Liver (tissue), 9 donors: Measurements from ENCODE around the gene NME8. TPM values are rescaled to one million over a fixed set of nuclear protein-coding genes. Genes with fewer than 3 reads are reported as not detected.

Experiments
- DNase-seq: peaks from one replicate; pipeline ENCODE4 v3.0.0-alpha.2; 2017; ENCODE audit warnings: low spot score
- H3K27ac ChIP-seq, 2 donors: one replicate each; pipeline ENCODE4 v1.7.0; 2013; ENCODE audit warnings: inconsistent platforms in 2 of 2, low read length in 2 of 2, control low read depth in 1 of 2, low read depth in 1 of 2, mild to moderate bottlenecking in 1 of 2
- H3K27me3 ChIP-seq, 4 donors: one replicate each; pipeline versions ENCODE4 v1.6.1 to v1.7.0; 2013; ENCODE audit warnings: low read length in 3 of 4, inconsistent platforms in 1 of 4, mild to moderate bottlenecking in 1 of 4, moderate library complexity in 1 of 4; ENCODE audit not compliant: control insufficient read depth in 4 of 4, insufficient read depth in 4 of 4
- H3K36me3 ChIP-seq, 4 donors: one replicate each; pipeline versions ENCODE4 v1.6.1 to v1.7.0; 2013; ENCODE audit warnings: low read length in 3 of 4, mild to moderate bottlenecking in 3 of 4, low read depth in 1 of 4, moderate library complexity in 1 of 4; ENCODE audit not compliant: control insufficient read depth in 4 of 4, insufficient read depth in 3 of 4
- H3K4me1 ChIP-seq, 4 donors: one replicate each; pipeline versions ENCODE4 v1.6.1 to v1.7.0; 2013; ENCODE audit warnings: low read length in 3 of 4, mild to moderate bottlenecking in 3 of 4, moderate library complexity in 1 of 4; ENCODE audit not compliant: control insufficient read depth in 4 of 4, insufficient read depth in 4 of 4
- H3K4me3 ChIP-seq, 3 donors: one replicate each; pipeline versions ENCODE4 v1.6.1 to v1.7.0; 2013; ENCODE audit warnings: low read length in 3 of 3, control low read depth in 1 of 3, low read depth in 1 of 3, mild to moderate bottlenecking in 1 of 3
- H3K9ac ChIP-seq, 2 donors: one replicate each; pipeline ENCODE4 v1.7.0; 2013; ENCODE audit warnings: low read length in 2 of 2, mild to moderate bottlenecking in 2 of 2, moderate library complexity in 2 of 2, control low read depth in 1 of 2, low read depth in 1 of 2
- H3K9me3 ChIP-seq, 4 donors: one replicate each; pipeline versions ENCODE4 v1.6.1 to v1.7.0; 2013; ENCODE audit warnings: low read length in 3 of 4; ENCODE audit not compliant: control insufficient read depth in 4 of 4
- EGR1 ChIP-seq, 2 donors: IDR thresholded peaks; 2 replicates each; pipeline ENCODE4 v1.6.1; 2016 to 2018; ENCODE audit warnings: antibody characterized with exemption in 2 of 2, low read depth in 2 of 2
- FOXA1 ChIP-seq: IDR thresholded peaks from 2 replicates; pipeline ENCODE4 v1.6.1; 2016; ENCODE audit warnings: antibody characterized with exemption
- FOXA2 ChIP-seq: IDR thresholded peaks from 2 replicates; pipeline ENCODE4 v1.6.1; 2016; ENCODE audit warnings: antibody characterized with exemption
- GABPA ChIP-seq, 2 donors: IDR thresholded peaks in 1 of 2; conservative IDR thresholded peaks in 1 of 2; 2 replicates each; pipeline ENCODE4 v1.6.1; 2016; ENCODE audit warnings: antibody characterized with exemption in 2 of 2, mild to moderate bottlenecking in 1 of 2, moderate library complexity in 1 of 2
- HNF4A ChIP-seq, 2 donors: conservative IDR thresholded peaks; 2 replicates each; pipeline ENCODE4 v1.6.1; 2016; ENCODE audit warnings: antibody characterized with exemption in 2 of 2, mild to moderate bottlenecking in 2 of 2
- HNF4G ChIP-seq: IDR thresholded peaks from 2 replicates; pipeline ENCODE4 v1.6.1; 2016; ENCODE audit warnings: antibody characterized with exemption
- JUND ChIP-seq, 2 donors: IDR thresholded peaks; 2 replicates each; pipeline ENCODE4 v1.6.1; 2016; ENCODE audit warnings: antibody characterized with exemption in 2 of 2
- NR2F2 ChIP-seq: IDR thresholded peaks from 2 replicates; pipeline ENCODE4 v1.6.1; 2016; ENCODE audit warnings: antibody characterized with exemption
- RAD21 ChIP-seq, 2 donors: IDR thresholded peaks; 2 replicates each; pipeline ENCODE4 v1.6.1; 2016; ENCODE audit warnings: antibody characterized with exemption in 2 of 2, mild to moderate bottlenecking in 2 of 2
- RXRA ChIP-seq, 2 donors: IDR thresholded peaks; 2 replicates each; pipeline ENCODE4 v1.6.1; 2017 to 2018; ENCODE audit warnings: antibody characterized with exemption in 2 of 2, mild to moderate bottlenecking in 1 of 2
- SP1 ChIP-seq: IDR thresholded peaks from 2 replicates; pipeline ENCODE4 v1.6.1; 2018; ENCODE audit warnings: antibody characterized with exemption, mild to moderate bottlenecking
- TAF1 ChIP-seq: conservative IDR thresholded peaks from 2 replicates; pipeline ENCODE4 v1.6.1; 2016; ENCODE audit warnings: antibody characterized with exemption, mild to moderate bottlenecking
- YY1 ChIP-seq: IDR thresholded peaks from 2 replicates; pipeline ENCODE4 v1.6.1; 2016; ENCODE audit warnings: antibody characterized with exemption, mild to moderate bottlenecking
- WGBS: extraction: QIAGEN DNeasy Blood & Tissue Kit; methylation state at CpG from one replicate; pipeline ENCODE4 v1.1.7; 2013; 5-methylcytosine and 5-hydroxymethylcytosine counted together
- polyA plus RNA-seq, 2 donors: library from polyadenylated mRNA; stranded (reverse) in 1 of 2; unstranded in 1 of 2; fragments of 200-250 nt in 1 of 2; fragments of >200 nt in 1 of 2; fragmentation: Nextera tagmentation in 1 of 2; extraction: Ambion mirVana in 1 of 2; gene quantifications; one replicate each; pipeline versions ENCODE4 v1.2.1 to v1.2.3, GENCODE V29; 2013 to 2015
- total RNA-seq, 2 donors: library from RNA; depleted of rRNA; stranded (reverse); fragments of >200 nt; gene quantifications; one replicate each; pipeline ENCODE4 v1.2.3, GENCODE V29; 2014
- TF ChIP-seq, protein P1 (sequence below): IDR thresholded peaks from 2 replicates; pipeline ENCODE4 v1.6.1; 2016; ENCODE audit warnings: antibody characterized with exemption
- TF ChIP-seq, protein P2 (sequence below): IDR thresholded peaks from 2 replicates; pipeline ENCODE4 v1.6.1; 2016; ENCODE audit warnings: antibody characterized with exemption
- TF ChIP-seq, protein P3 (sequence below): IDR thresholded peaks from 2 replicates; pipeline ENCODE4 v1.6.1; 2016; ENCODE audit warnings: antibody characterized with exemption, mild to moderate bottlenecking
- TF ChIP-seq, protein P4 (sequence below): IDR thresholded peaks from 2 replicates; pipeline ENCODE4 v1.6.1; 2016; ENCODE audit warnings: antibody characterized with exemption
- TF ChIP-seq, protein P5 (sequence below): fragments of 150-350 bp; IDR thresholded peaks from 2 replicates; pipeline ENCODE4 v1.5.1; 2017; ENCODE audit warnings: improper control_type of control experiment, low read depth, low read length; ENCODE audit not compliant: missing input control
- donor health status: healthy.
- donor health status: healthy.
- donor health status: healthy.
- donor health status: healthy.
- donor health status: healthy.

Gene NME8
- total and polyA plus RNA-seq, 4 donors = 0.08 to 0.09 TPM; not detected in 2

DNA sequence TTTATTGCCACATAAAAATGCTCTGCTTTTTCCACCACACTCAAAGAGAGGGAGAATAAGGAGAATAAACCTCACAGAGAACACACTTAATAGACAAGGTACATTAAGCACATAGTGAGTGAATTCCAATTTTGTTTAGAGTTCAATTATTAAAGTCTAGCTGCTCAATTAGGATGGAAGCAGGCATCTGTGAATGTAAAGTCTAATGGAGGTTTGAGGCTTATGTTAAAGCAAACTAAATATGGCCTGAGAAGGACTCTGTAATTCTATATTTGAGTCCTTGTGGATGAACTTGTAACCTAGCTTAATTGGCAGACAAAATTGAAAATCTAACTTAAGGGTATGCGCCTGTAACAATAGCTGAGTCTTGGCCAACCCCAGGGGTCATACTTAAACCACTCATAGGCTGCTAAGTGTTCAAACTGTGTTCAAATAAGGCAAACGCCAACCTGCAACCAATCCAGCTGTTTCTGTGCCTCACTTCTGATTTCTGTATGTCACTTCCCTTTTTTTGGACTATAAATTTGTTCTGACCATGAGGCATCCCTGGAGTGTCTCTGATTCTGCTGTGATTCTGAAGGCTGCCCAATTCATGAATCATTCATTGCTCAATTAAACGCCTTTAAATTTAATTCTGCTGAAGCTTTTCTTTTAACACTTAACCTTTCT, 31.3 kb upstream of the NME8 start:
- TF ChIP-seq, protein P1, sequence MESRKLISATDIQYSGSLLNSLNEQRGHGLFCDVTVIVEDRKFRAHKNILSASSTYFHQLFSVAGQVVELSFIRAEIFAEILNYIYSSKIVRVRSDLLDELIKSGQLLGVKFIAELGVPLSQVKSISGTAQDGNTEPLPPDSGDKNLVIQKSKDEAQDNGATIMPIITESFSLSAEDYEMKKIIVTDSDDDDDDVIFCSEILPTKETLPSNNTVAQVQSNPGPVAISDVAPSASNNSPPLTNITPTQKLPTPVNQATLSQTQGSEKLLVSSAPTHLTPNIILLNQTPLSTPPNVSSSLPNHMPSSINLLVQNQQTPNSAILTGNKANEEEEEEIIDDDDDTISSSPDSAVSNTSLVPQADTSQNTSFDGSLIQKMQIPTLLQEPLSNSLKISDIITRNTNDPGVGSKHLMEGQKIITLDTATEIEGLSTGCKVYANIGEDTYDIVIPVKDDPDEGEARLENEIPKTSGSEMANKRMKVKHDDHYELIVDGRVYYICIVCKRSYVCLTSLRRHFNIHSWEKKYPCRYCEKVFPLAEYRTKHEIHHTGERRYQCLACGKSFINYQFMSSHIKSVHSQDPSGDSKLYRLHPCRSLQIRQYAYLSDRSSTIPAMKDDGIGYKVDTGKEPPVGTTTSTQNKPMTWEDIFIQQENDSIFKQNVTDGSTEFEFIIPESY = no peak
- TF ChIP-seq, protein P2, sequence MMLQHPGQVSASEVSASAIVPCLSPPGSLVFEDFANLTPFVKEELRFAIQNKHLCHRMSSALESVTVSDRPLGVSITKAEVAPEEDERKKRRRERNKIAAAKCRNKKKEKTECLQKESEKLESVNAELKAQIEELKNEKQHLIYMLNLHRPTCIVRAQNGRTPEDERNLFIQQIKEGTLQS = no peak
- Histone ChIP-seq H3K9ac (no peak overlapping the region), H3K9me3 (peaks cover 0 to 4% (median 3%) of the 10 kb centered on the region in 4 donors), H3K36me3 (no peaks in the 10 kb centered on the region), H3K27ac (no peak overlapping the region), H3K4me3 (no peak overlapping the region), H3K4me1 (no peaks in the 10 kb centered on the region), H3K27me3 (no peaks in the 10 kb centered on the region)
- no peak for DNase-seq
- WGBS = 75% methylated on average over 3 of the region's 3 CpGs

DNA sequence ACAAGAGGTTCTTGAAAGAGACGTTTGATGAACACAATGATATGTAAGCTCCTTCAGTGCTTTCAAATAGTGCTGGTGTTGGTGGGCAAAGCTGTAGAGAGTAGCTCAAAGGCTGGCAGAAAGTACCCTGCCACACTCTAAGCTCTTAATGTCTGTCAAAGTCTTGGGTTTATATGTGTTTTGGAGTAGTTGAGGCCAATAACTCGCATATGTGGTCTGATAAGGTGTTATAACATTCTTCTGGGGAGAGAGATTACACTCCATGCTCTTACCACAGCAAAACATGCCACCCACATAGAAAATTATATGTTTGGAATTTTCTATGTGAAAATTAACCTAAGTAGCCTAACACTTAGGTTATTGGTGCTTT, 30.8 kb upstream of the NME8 start:
- no peak for DNase-seq
- Histone ChIP-seq H3K4me3 (no peak overlapping the region), H3K27ac (no peak overlapping the region), H3K9me3 (peaks cover 0 to 4% (median 3%) of the 10 kb centered on the region in 4 donors), H3K4me1 (no peaks in the 10 kb centered on the region), H3K27me3 (no peaks in the 10 kb centered on the region), H3K36me3 (no peaks in the 10 kb centered on the region), H3K9ac (no peak overlapping the region)
- TF ChIP-seq HNF4A (conservative IDR thresholded peaks at IDR 0.05) = no peak
- TF ChIP-seq JUND (IDR thresholded peaks at IDR 0.05) = no peak
- TF ChIP-seq, protein P2 = no peak
- no peak for TF ChIP-seq HNF4G
- no peak for TF ChIP-seq RAD21 (IDR thresholded peaks at IDR 0.05)
- no peak for TF ChIP-seq EGR1 (IDR thresholded peaks at IDR 0.05; ENCODE audit: low read depth in 2 of 2)
- TF ChIP-seq, protein P3, sequence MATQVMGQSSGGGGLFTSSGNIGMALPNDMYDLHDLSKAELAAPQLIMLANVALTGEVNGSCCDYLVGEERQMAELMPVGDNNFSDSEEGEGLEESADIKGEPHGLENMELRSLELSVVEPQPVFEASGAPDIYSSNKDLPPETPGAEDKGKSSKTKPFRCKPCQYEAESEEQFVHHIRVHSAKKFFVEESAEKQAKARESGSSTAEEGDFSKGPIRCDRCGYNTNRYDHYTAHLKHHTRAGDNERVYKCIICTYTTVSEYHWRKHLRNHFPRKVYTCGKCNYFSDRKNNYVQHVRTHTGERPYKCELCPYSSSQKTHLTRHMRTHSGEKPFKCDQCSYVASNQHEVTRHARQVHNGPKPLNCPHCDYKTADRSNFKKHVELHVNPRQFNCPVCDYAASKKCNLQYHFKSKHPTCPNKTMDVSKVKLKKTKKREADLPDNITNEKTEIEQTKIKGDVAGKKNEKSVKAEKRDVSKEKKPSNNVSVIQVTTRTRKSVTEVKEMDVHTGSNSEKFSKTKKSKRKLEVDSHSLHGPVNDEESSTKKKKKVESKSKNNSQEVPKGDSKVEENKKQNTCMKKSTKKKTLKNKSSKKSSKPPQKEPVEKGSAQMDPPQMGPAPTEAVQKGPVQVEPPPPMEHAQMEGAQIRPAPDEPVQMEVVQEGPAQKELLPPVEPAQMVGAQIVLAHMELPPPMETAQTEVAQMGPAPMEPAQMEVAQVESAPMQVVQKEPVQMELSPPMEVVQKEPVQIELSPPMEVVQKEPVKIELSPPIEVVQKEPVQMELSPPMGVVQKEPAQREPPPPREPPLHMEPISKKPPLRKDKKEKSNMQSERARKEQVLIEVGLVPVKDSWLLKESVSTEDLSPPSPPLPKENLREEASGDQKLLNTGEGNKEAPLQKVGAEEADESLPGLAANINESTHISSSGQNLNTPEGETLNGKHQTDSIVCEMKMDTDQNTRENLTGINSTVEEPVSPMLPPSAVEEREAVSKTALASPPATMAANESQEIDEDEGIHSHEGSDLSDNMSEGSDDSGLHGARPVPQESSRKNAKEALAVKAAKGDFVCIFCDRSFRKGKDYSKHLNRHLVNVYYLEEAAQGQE = no peak
- TF ChIP-seq, protein P4, sequence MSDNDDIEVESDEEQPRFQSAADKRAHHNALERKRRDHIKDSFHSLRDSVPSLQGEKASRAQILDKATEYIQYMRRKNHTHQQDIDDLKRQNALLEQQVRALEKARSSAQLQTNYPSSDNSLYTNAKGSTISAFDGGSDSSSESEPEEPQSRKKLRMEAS = no peak
- no peak for TF ChIP-seq FOXA1
- no peak for TF ChIP-seq FOXA2
- TF ChIP-seq GABPA (IDR thresholded peaks at IDR 0.05 in 1 of 2, conservative IDR thresholded peaks at IDR 0.05 in 1 of 2) = no peak
- no peak for TF ChIP-seq YY1
- TF ChIP-seq, protein P1 = no peak
- TF ChIP-seq, protein P5, sequence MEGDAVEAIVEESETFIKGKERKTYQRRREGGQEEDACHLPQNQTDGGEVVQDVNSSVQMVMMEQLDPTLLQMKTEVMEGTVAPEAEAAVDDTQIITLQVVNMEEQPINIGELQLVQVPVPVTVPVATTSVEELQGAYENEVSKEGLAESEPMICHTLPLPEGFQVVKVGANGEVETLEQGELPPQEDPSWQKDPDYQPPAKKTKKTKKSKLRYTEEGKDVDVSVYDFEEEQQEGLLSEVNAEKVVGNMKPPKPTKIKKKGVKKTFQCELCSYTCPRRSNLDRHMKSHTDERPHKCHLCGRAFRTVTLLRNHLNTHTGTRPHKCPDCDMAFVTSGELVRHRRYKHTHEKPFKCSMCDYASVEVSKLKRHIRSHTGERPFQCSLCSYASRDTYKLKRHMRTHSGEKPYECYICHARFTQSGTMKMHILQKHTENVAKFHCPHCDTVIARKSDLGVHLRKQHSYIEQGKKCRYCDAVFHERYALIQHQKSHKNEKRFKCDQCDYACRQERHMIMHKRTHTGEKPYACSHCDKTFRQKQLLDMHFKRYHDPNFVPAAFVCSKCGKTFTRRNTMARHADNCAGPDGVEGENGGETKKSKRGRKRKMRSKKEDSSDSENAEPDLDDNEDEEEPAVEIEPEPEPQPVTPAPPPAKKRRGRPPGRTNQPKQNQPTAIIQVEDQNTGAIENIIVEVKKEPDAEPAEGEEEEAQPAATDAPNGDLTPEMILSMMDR = no peak
- TF ChIP-seq TAF1 = no peak
- TF ChIP-seq SP1 = no peak
- TF ChIP-seq RXRA (IDR thresholded peaks at IDR 0.05) = no peak
- no peak for TF ChIP-seq NR2F2
- 52% methylated on average over 2 of the region's 2 CpGs for WGBS
